Suprapubic skin (tissue), 4 donors: ENCODE results near the gene CPXM2. TPM values are rescaled to one million over a fixed set of nuclear protein-coding genes. Genes with fewer than 3 reads are reported as not detected.

Experiments
- DNase-seq, 2 donors: peaks; one replicate each; pipeline ENCODE4 v3.0.0-alpha.2; 2019; ENCODE audit warnings: low spot score in 2 of 2
- H3K27ac ChIP-seq: fragments of 200-600 bp; sonication (generic); one replicate; pipeline ENCODE4 v1.5.1; 2019
- H3K27me3 ChIP-seq: fragments of 200-600 bp; sonication (generic); one replicate; pipeline ENCODE4 v1.5.1; 2019
- H3K36me3 ChIP-seq: fragments of 200-600 bp; sonication (generic); one replicate; pipeline ENCODE4 v1.5.1; 2019
- H3K4me1 ChIP-seq: fragments of 200-600 bp; sonication (generic); one replicate; pipeline ENCODE4 v1.5.1; 2019
- H3K4me3 ChIP-seq: fragments of 200-600 bp; sonication (generic); one replicate; pipeline ENCODE4 v1.5.1; 2019; ENCODE audit warnings: mild to moderate bottlenecking
- H3K9me3 ChIP-seq: fragments of 200-600 bp; sonication (generic); one replicate; pipeline ENCODE4 v1.5.1; 2019
- EP300 ChIP-seq: sonication (generic); formaldehyde crosslinking; IDR thresholded peaks from one replicate; pipeline ENCODE4 v1.6.1; 2017; ENCODE audit warnings: antibody characterized with exemption
- POLR2A ChIP-seq, 2 donors: fragments of 450-650 bp; IDR thresholded peaks; one replicate each; pipeline ENCODE4 v1.6.1; 2017; ENCODE audit warnings: antibody characterized with exemption in 2 of 2, mild to moderate bottlenecking in 2 of 2, moderate library complexity in 2 of 2
- POLR2AphosphoS5 ChIP-seq, 3 donors: sonication (generic); formaldehyde crosslinking; IDR thresholded peaks; one replicate each; pipeline ENCODE4 v1.6.1; 2017; ENCODE audit warnings: antibody characterized with exemption in 3 of 3
- WGBS: methylation state at CpG from one replicate; pipeline ENCODE4 v1.1.5; 2018; 5-methylcytosine and 5-hydroxymethylcytosine counted together
- total RNA-seq, 4 donors: library from RNA; depleted of rRNA; stranded (reverse); fragments of >200 nt; gene quantifications; one replicate each; pipeline ENCODE4 v1.1.0, GENCODE V29; 2016
- TF ChIP-seq, protein P1 (sequence below), 2 donors: fragments of 200-600 bp in 1 of 2; fragments of 450-650 bp in 1 of 2; sonication (generic) in 1 of 2; IDR thresholded peaks; one replicate each; pipeline ENCODE4 v1.5.1; 2016 to 2019; ENCODE audit warnings: antibody characterized with exemption in 2 of 2, mild to moderate bottlenecking in 1 of 2, moderate library complexity in 1 of 2

Gene CPXM2
- total RNA-seq, 4 donors from 2014 or later: 2.9 to 6.1 (median 3.7) TPM

DNA sequence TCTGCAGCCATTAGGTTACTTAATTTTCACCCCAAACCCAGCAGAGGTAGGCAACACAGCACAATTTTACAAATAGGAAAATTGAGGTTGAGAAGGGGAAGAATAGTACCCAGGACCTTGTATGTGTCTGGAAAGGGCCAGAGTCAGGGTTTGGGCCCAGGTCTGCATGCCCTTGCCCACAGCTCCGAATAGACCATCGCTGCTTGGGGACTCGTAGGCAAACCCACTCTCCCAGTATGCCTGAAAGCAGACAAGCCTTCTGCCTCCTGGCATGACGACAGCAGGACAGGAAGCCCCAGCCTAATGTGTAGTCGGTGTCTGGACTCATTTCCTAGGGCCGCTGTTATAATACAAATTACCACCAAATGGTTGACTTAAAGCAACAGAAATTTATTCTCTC, 133.8 kb downstream of the CPXM2 start:
- DNase-seq: no peak

DNA sequence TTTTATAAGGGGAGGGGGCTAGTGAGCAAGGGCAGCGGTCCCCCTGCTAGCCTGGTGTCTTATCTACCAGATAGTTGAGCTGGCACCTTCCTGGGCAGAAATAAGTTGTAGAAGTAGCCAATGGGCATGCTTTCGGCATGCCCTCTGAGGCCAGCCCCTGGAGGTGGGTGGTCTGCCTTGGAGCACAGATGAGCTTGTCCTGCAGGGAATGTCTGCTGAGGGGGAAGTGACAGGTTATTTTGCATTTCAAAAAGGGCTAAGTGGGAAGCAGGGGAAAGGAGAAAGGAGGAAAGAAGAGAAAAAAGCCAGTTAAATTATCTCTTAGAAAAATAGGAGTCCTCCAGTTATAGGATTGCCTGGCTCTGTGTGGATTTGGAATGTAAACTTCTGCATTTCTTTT, 136.5 kb downstream of the CPXM2 start:
- 85% methylated on average over 2 of the region's 2 CpGs for WGBS
- peaks cover 7% of the 10 kb centered on the region for H3K27me3 ChIP-seq
- no peaks in the 10 kb centered on the region for H3K36me3 ChIP-seq

More for the DNA sequence above, 133.8 kb downstream of the CPXM2 start:
- no peaks in the 10 kb centered on the region for H3K9me3 ChIP-seq
- peaks cover 12% of the 10 kb centered on the region for H3K27me3 ChIP-seq
- 77% methylated on average over 6 of the region's 6 CpGs for WGBS
- no peak overlapping the region for H3K27ac ChIP-seq
- no peaks in the 10 kb centered on the region for H3K36me3 ChIP-seq
- H3K4me3 ChIP-seq: no peak overlapping the region
- peaks cover 2% of the 10 kb centered on the region for H3K4me1 ChIP-seq
- TF ChIP-seq POLR2AphosphoS5 (IDR thresholded peaks at IDR 0.05): no peak
- TF ChIP-seq, protein P1, sequence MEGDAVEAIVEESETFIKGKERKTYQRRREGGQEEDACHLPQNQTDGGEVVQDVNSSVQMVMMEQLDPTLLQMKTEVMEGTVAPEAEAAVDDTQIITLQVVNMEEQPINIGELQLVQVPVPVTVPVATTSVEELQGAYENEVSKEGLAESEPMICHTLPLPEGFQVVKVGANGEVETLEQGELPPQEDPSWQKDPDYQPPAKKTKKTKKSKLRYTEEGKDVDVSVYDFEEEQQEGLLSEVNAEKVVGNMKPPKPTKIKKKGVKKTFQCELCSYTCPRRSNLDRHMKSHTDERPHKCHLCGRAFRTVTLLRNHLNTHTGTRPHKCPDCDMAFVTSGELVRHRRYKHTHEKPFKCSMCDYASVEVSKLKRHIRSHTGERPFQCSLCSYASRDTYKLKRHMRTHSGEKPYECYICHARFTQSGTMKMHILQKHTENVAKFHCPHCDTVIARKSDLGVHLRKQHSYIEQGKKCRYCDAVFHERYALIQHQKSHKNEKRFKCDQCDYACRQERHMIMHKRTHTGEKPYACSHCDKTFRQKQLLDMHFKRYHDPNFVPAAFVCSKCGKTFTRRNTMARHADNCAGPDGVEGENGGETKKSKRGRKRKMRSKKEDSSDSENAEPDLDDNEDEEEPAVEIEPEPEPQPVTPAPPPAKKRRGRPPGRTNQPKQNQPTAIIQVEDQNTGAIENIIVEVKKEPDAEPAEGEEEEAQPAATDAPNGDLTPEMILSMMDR (IDR thresholded peaks at IDR 0.05): no peak
- no peak for TF ChIP-seq EP300
- TF ChIP-seq POLR2A (IDR thresholded peaks at IDR 0.05): no peak

DNA sequence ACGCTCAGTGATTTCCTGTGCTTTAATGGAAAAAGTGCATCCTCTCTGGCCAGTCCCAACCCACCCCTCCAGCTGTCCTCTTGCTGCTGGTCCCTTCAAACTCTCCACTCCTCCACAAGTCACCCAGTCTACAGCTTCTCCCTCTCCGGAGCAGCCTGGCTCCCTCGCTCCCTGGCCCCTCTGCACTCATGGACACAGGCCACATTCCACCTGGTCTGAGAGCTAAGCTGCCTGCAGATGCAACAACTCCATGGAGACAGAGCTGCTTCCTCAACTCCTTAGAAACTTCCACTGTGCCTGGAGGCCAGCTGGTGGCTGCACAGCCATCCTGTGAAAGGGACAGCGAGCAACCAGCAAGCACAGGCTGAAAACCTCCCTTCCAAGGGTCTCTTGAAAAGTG, 137.5 kb downstream of the CPXM2 start:
- Histone ChIP-seq H3K27me3 (peaks cover 7% of the 10 kb centered on the region), H3K36me3 (no peaks in the 10 kb centered on the region), H3K9me3 (no peaks in the 10 kb centered on the region), H3K27ac (no peak overlapping the region), H3K4me3 (no peak overlapping the region), H3K4me1 (no peaks in the 10 kb centered on the region)
- no peak for DNase-seq
- TF ChIP-seq, protein P1 (IDR thresholded peaks at IDR 0.05): no peak
- TF ChIP-seq POLR2A (IDR thresholded peaks at IDR 0.05) (no peak), POLR2AphosphoS5 (IDR thresholded peaks at IDR 0.05) (no peak), EP300 (no peak)
- WGBS: 84% methylated on average over 4 of the region's 4 CpGs

More for the DNA sequence above, 136.5 kb downstream of the CPXM2 start:
- DNase-seq: no peak
- H3K4me1 ChIP-seq: no peaks in the 10 kb centered on the region
- no peak overlapping the region for H3K4me3 ChIP-seq
- H3K27ac ChIP-seq: no peak overlapping the region
- H3K9me3 ChIP-seq: no peaks in the 10 kb centered on the region
- TF ChIP-seq EP300 (no peak), POLR2AphosphoS5 (IDR thresholded peaks at IDR 0.05) (no peak), POLR2A (IDR thresholded peaks at IDR 0.05) (no peak)
- TF ChIP-seq, protein P1 (IDR thresholded peaks at IDR 0.05): no peak

DNA sequence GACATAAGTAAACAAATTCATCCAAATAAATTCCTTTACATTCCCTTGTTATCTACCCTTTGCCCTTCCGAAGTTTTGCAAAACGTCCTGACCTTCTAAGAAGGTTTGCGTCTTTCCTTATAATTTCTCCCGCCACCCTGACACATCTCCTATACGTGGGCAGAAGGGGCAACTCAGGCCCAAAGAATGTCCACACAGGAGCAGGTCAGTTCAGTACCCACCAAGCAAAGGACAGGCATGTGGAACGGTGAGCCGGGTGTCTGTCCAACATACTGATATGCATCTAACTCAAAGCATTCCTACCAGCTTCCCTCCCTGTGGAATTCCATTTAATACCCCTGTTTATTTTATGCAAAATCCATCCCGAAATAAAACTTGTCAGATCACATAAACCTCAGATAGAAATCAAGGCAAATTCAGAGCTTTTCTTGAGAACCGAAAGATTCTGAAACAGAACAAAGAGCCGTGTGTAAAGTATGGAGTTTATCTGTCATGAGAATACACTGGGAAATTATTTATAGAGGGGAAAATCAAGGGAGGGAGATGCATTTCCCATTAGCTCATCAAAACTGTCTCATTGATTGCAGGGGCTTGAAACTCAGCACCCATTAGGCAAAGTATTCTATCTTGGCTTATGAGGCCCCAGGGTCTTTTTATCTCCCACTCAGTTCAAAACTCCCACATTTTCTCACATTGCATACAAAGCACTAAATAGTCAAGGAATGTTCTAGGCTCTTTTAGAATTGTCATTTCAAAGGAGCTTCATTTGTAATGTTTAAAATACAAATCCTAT, 140.1 kb downstream of the CPXM2 start:
- 77% methylated on average over 10 of the region's 10 CpGs for WGBS
- Histone ChIP-seq H3K4me3 (no peak overlapping the region), H3K4me1 (no peaks in the 10 kb centered on the region), H3K36me3 (no peaks in the 10 kb centered on the region), H3K27me3 (peaks cover 7% of the 10 kb centered on the region), H3K27ac (no peak overlapping the region), H3K9me3 (no peaks in the 10 kb centered on the region)
- TF ChIP-seq EP300 (no peak), POLR2AphosphoS5 (IDR thresholded peaks at IDR 0.05) (no peak), POLR2A (IDR thresholded peaks at IDR 0.05) (no peak)
- TF ChIP-seq, protein P1 (IDR thresholded peaks at IDR 0.05): no peak
- peak in 1 of 2 donors; percentile 34 for DNase-seq

DNA sequence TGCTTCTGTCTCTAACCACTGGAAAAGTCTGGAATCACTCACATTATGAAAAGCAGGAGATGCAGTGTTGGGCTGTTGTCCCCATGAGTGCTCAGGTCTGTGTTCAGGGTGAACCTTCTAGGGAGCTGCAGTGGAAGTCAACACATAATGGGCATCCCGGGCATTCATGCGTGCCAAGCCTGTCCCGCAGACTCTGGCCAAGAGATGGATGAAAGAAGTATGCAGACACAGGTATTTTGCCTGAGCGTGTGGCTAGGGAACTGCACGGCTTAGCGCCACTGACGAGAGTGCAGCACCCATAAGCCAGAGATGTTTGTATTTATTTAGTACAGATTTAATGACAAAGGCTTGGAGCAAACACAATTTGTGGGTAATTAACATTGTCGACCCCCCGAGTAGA, 140.7 kb downstream of the CPXM2 start:
- peaks cover 7% of the 10 kb centered on the region for H3K27me3 ChIP-seq
- TF ChIP-seq POLR2A (IDR thresholded peaks at IDR 0.05) (no peak), EP300 (no peak), POLR2AphosphoS5 (IDR thresholded peaks at IDR 0.05) (no peak)
- TF ChIP-seq, protein P1 (IDR thresholded peaks at IDR 0.05): no peak
- H3K4me3 ChIP-seq: no peak overlapping the region
- peak in 1 of 2 donors; percentile 34 for DNase-seq
- no peaks in the 10 kb centered on the region for H3K36me3 ChIP-seq
- WGBS: 98% methylated on average over 9 of the region's 9 CpGs
- H3K9me3 ChIP-seq: no peaks in the 10 kb centered on the region
- no peaks in the 10 kb centered on the region for H3K4me1 ChIP-seq
- H3K27ac ChIP-seq: no peak overlapping the region
